C1 segment of cervical spinal cord (tissue), 14 donors: ENCODE data around the gene NRXN3.

Source experiments
- DNase-seq, 14 donors: peaks; one replicate each; lab custom pipeline; 2025; lab: John Stamatoyannopoulos, UW

The NRXN3 gene

GRCh38 chr14:79570648-79571047, 1400.5 kb downstream of the NRXN3 start:
- DNase-seq: no peak

- no peak for DNase-seq
Measured at GRCh38 chr14:79571366-79571765, 1401.2 kb downstream of the NRXN3 start.

- no peak for DNase-seq
Measured at GRCh38 chr14:79573486-79573885, 1403.3 kb downstream of the NRXN3 start.

DNA sequence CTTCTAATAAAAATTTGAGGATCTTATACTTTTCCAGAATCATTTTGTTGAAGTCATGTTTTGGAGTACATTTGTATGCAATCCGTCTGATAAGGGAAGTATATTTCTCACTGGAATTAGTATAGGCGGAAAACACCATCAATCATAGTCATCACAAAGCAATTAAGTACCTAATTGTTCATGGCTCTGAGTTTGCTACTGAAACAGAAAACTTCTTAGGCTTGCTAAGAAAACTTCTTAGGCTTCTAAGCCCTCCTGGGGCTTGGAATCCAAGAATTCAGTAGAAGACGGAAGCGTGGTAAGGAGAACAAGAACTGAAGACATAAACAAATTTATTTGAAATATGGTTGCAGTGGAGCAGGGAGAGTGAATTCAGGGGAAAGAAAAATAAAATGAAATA, 1404.9 kb downstream of the NRXN3 start:
- DNase-seq: no peak

DNA sequence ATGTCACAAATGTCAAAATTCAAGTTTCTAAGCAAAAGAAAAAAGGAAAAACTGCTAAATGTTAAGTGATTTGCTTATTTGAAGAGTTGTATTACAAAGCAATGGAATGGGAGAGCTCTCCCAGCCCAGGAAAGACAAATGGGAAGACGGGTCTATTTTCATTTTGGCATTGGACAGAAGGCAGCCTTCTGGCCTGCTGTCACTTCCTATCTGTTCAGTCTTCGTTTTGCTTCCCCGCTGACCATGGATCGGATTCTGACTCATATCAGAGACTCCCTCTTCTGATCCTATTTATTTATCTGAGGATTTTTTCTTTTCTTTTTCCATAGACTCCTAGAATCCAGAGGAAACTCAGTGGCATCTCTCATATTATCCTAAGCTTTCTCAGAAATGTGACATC, 1406.3 kb downstream of the NRXN3 start:
- DNase-seq: peak in 1 of 14 donors; percentile 95

DNA sequence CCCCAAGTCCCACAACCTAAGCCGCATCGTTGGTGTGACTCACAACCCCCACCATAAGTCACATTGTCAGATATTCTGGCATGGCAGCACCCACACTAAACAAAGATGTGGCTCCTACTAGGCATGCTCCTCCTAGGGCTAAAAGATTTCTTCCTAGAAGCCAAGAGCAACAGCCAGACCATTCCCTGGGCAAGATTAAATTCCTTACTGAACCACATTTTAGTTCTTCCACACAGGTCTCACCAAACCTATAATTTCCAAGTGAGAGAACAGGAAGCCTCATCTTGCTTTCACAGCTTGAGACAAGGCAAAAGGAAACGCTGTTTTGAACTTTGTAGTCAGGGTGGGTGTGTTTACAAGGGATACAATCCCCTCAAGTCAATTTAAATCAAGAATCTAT, 1408.3 kb downstream of the NRXN3 start:
- DNase-seq: no peak

DNA sequence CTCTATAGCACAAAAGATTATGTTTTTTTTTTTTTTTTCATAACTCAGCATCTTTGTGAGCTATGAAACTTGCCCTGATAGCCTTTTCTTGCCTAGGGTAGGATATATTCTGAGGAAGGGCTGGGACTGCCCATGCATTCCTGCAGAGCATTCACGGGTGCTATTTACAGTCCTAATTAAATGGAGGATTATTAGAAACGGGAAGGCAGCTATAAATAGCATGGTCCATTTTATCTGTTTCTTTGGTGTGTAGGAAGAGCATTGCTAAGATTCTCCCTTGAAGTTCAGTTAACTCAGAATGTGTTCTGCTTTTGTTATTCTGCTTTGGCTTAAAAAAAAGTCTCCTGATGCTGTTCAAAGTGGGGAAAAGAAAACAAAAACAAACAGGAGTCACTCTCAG, 1410.2 kb downstream of the NRXN3 start:
- DNase-seq: no peak

GRCh38 chr14:79580906-79581305, 1410.7 kb downstream of the NRXN3 start:
- no peak for DNase-seq

DNA sequence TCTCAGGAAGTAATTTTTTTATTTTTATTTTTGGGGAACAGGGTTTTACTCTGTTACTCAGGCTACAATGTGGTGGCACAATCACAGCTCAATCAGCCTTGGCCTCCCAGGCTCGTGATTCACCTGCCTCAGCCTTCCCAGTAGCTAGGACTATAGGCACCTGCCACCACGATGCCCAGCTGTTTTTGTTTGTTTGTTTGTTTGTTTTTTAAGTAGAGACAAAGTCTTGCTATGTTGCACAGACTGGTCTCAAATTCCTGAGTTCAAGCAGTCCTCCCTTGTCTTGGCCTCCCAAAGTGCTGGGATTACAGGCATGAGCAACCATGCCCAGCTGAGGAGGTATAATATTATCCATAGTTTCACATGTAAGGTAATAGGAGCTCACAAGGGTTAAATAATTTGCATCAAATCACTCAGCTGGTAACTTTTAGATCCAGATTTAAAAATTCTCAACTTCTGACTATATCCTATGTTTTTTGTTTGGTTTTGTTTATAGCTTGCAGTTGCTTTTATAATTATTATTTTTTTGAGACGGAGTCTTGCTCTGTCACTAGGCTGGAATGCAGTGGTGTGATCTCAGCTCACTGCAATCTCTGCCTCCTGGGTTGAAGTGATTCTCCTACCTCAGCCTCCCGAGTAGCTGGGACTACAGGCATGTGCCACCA, 1411.9 kb downstream of the NRXN3 start:
- no peak for DNase-seq

- DNase-seq: no peak
Measured at GRCh38 chr14:79583738-79584408, 1413.7 kb downstream of the NRXN3 start.

GRCh38 chr14:79584679-79585078, 1414.5 kb downstream of the NRXN3 start:
- no peak for DNase-seq

DNA sequence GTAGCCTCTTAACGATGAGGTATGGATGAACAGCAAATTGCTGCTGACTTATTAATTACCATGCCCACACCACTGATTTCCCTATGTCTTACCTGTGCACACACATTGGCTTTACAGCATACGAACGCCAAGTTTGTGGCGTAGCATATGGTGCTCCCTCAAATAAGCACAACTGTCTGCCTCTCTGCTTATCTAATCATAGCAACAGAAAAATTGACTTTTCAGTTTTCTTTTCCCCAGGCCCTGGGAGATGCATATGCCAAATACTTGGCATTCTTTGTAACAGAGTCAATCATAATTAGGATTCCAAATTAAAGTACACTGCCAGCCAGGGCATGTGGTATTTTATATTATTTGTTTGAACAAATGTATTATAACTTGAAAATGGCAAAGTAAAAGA, 1415.7 kb downstream of the NRXN3 start:
- DNase-seq: peak in 1 of 14 donors; percentile 57

DNA sequence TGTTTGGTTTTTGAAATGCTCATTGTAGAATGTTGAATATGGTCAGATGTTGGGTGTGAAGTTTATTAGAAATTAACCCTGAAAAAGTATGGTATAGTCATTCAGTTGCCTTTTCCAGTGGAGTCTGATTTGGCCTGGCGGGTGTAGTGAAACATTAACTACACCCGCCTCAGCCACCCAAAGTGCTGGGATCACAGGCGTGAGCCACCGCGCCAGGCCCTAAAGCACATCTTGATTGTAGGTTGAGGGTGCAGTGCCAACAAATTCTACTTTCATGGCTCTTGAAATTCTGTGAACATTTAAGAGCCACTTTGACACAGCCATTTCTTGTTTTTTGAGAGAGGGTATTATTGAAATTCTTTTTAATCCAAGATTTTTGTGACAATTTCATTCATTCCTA, 1416.2 kb downstream of the NRXN3 start:
- DNase-seq: no peak

DNA sequence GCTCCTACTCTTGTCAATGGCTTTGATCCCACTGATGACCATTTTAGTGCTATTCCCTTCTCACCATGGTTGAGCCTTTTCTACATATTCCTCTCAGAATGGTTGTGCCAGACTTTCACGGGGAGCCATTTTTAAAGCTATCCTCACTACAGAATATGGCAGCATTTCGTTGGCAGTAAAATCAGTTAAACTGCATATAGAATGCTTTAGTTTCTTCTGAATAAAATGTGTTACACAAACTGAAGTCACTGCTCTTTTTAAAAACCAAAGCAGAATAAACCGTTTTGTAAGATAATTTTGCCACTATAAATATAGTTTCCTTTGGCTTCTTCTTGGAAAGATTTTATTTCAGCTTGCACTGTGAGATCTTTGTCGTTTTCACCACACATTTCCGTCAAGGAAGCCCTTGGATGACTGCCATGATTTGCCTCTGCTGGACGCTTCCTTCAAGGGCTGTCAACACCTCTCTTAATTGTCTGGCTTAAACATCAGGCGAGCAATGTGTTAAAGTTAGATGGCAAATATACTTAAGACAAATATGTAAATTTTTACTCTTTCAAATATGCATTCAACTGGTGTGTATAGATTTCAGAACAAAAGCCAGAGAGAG, 1416.9 kb downstream of the NRXN3 start:
- DNase-seq: peak in 1 of 14 donors; percentile 56

DNA sequence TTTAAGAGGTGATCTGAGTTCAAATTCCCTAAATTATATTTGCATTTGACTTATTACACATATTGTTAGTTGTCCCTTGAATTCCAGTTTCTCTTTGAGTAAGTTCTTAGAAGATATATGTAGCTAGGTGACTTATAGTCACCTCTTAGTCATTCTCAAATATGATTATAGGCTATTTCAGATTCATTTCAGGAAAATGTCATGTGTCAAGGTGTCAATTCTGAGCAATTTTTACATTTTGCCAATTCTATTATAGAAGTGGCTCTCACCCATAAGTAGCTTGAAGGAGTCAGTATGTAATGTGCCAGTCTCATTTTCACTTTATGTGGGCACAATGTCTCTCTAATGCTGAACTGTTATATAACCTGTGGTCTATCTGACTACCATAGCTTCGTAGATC, 1417.7 kb downstream of the NRXN3 start:
- no peak for DNase-seq

- no peak for DNase-seq
Measured at GRCh38 chr14:79588398-79588797, 1418.2 kb downstream of the NRXN3 start.

- no peak for DNase-seq
Measured at GRCh38 chr14:79596551-79596950, 1426.4 kb downstream of the NRXN3 start.

DNA sequence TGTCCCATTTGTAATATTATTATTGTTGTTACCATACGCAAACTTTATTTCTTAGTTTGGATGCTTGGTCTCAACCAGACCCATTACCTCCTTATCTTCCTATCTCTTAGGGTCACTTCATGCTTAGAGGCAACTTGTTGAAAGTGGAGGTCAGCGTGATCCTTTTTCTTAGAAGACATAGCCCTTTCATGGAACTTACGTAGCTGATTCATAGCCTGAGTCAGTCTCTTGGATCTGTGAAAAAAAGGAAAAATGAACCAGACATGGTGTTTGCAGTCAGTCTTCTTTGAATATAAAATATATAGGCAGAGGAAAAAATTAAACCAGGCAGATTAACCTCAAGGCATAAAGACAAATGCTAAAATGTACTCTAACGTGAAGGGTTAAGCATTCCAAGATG, 1427.4 kb downstream of the NRXN3 start:
- no peak for DNase-seq

GRCh38 chr14:79598339-79598738, 1428.2 kb downstream of the NRXN3 start:
- DNase-seq: no peak

DNA sequence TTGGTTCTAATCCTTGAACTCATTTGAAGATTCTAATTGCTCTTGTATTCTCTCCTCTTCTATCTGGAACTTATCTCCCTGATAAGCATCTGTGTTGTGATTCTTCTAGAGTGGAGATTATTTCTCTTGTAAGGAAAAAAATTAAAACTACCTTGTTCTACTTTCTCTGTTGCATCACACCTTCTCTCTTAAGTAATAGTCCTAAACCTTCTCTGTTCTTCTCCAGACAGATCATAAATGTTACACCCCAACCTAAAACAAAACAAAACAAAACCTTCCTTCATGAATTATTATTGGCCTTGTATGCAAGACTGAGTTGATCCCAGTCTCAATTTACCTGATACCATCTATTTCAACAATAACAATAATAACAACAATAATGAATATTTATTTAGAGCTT, 1429.1 kb downstream of the NRXN3 start:
- DNase-seq: no peak

GRCh38 chr14:79600406-79600805, 1430.2 kb downstream of the NRXN3 start:
- DNase-seq: peak in 1 of 14 donors; percentile 87

DNA sequence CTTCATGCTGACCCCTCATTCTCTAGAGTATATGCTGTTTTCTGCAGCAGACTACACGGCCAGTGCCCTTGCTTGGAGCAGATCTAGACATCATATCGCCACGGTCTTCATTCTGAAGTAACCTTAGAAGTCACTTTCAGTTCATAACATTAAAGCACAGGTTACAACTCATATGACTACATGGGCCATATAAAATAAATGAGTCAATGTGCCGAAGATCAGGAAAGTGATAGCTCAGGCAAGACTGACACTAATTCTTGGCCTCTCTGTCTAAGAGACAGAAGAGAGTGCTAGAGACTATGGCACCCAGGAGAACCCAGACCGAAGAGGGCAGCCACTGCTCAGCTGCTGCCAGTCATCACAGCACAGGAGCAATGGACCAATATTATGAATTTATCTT, 1431.4 kb downstream of the NRXN3 start:
- no peak for DNase-seq

- DNase-seq: no peak
Measured at GRCh38 chr14:79602045-79602444, 1431.9 kb downstream of the NRXN3 start.
